Measurements from ENCODE around the gene NCAM2.

Gene NCAM2

GRCh38 chr21:21439761-21440160 lies 441.6 kb downstream of the NCAM2 start:
- DNase-seq (ENCODE audit: low read depth in 2 of 2): no peak

DNA sequence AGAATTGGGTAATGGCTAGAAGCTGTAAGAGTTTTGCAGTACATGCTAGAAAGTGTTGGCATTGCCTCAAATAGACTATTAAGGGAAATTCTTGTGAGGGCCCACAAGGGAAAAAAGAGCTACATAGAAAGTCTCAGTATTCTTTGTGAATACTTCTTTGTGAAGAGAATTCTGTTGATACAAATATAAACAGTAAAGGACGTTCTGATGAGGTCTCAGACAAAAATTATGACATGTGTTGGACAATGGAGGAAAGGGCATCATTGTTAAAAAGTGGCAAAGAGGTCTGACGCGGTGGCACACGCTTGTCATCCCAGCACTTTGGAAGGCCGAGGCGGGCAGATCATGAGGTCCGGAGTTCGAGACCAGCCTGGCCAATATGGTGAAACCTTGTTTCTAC lies 458.9 kb downstream of the NCAM2 start:
- DNase-seq (ENCODE audit: low read depth in 2 of 2): no peak

DNA sequence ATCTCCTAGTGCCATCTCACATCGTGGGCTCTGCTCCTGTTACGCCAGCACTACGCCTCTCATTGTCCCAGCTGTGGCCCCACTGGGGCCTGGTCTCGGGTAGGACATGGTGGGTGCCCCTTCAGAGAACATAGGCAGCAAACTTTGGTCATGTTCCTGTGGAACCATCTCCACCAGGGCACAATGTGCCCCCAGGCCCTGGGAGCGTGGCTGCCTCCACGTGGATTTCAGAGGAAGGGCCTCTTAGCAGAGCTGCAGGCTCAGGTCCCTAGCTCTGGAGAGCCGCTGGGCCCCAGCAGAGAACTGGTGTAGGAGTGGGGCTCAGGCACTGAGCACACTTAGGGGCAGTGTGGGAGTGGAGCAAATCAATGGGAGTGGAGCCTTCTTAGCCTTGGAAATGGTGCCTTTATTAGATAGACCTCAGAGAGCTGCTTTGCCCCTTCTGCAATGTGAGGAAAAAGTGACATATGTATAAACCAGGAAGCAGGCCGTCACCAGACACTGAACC lies 460.0 kb downstream of the NCAM2 start:
- no peak for DNase-seq (ENCODE audit: low read depth in 2 of 2)

DNA sequence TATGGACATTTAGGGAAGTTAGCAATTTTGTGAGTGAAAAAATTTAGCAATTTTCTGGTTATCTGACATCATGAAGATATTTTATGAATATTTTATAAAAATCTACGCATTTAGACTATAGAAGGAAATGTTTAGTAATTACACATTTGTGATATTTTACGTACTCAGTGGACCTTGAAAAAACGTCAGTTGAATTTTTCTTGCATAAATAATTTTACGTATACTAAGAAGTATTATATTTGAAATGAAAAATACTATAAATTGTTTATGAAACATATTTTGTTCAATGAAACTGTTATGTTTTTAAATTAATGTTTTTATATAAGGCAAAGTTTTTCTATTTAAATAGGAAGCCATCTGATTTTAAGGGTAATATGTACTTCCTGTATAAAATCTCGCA lies 462.8 kb downstream of the NCAM2 start:
- no peak for DNase-seq (ENCODE audit: low read depth in 2 of 2)

DNA sequence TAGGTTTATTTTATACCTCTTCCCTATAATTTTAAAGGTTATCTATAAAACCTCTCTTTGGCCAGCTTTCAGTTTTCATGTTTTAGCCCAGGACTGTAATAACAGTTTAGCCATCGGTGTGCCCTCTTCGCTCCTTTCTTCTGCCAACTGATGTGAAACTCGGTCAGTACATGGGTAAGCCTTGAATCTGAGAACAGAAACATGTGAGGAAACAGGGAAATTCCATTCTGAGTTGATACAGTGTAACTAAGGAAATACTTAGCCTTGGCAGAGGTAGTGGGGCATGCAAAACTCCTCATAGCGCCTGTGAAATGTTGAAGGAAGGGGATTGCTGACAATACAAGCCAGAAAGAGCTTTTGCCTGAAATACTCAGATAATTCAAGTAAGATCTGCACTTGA lies 465.2 kb downstream of the NCAM2 start:
- no peak for DNase-seq (ENCODE audit: low read depth in 2 of 2)

- no peak for DNase-seq (ENCODE audit: low read depth in 2 of 2)
Measured at GRCh38 chr21:21464684-21465083, 466.5 kb downstream of the NCAM2 start.

- no peak for DNase-seq (ENCODE audit: low read depth in 2 of 2)
Measured at GRCh38 chr21:21466752-21467151, 468.5 kb downstream of the NCAM2 start.

GRCh38 chr21:21468003-21468402 lies 469.8 kb downstream of the NCAM2 start:
- no peak for DNase-seq (ENCODE audit: low read depth in 2 of 2)

DNA sequence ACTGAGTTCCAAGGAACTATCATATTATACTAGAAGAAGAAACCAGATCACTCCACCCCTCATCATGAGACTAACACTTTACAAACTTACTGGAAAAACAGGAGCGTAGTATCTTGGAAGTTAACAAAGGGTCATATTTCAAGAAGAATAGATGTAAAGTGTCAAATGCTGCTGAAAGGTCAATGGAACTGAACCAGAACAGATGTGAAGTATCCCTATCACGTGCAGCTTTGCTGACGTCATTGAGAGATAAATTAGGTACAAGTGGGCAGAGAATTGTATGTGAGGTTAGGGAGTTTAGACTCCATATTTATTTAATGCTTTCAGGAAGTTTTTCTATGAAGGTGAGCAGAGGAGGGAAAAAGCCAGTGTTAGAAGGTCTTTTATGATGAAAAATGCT lies 483.0 kb downstream of the NCAM2 start:
- no peak for DNase-seq (ENCODE audit: low read depth in 2 of 2)

DNA sequence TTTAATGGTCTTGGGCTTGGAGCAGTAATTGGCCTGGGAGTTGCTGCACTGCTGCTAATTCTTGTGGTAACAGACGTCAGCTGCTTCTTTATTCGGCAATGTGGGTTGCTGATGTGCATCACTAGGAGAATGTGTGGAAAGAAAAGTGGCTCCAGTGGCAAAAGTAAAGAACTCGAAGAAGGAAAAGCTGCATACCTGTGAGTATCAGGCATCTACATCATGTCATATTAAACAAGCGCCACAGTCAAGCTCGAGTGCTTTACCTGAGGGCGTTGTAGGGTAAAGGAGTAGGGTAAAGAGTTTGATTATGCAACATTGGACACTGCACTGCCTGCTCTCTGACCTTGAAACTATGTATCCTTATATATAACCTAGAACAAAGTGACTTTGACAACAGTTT lies 510.6 kb downstream of the NCAM2 start:
- DNase-seq (ENCODE audit: low read depth in 2 of 2): no peak

DNA sequence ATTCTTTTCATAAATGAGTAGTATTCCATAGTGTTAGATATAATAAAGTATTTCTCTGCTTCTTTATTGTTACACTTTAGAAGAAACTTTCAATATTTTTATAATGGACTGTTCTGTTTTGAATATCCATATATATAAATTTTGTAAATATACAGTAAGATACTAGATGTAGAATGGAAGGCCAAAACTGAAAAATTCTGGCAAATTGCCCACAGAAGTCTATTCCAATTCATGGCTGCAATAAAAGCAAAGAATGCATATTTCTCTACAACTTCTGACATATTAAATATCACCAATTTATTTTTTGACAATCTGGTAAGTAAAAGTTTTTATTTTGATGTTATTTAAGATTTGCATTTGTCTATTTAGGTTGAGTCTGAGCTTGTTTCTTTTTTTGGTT lies 532.5 kb downstream of the NCAM2 start:
- no peak for DNase-seq (ENCODE audit: low read depth in 2 of 2)

DNA sequence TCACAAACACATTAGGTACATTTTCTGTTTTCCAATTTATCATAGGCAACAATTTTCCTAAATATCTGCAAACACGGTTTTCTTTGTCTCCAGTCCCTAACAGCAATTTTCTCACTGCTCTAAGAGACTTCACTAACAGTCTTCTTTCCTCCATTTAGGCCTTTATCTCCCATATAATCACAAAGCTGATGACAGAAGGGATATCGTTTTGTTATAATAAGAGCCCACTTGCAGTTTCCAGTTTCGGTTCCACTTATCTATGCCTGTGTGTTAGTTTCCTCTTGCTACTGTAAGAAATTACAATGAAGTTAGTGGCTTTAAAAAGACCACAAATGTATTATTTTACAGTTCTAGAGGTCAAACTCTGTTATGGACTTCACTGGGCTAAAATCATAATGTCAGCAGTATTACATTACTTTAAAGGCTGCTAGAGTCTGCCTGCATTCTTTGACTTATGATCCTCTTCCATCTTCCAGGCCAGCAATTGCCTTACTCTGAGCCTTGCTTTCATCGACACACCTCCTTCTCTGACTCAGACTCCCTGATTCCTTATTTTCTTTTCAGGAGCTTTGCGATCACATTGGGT lies 549.3 kb downstream of the NCAM2 start:
- no peak for DNase-seq (ENCODE audit: low read depth in 2 of 2)

DNA sequence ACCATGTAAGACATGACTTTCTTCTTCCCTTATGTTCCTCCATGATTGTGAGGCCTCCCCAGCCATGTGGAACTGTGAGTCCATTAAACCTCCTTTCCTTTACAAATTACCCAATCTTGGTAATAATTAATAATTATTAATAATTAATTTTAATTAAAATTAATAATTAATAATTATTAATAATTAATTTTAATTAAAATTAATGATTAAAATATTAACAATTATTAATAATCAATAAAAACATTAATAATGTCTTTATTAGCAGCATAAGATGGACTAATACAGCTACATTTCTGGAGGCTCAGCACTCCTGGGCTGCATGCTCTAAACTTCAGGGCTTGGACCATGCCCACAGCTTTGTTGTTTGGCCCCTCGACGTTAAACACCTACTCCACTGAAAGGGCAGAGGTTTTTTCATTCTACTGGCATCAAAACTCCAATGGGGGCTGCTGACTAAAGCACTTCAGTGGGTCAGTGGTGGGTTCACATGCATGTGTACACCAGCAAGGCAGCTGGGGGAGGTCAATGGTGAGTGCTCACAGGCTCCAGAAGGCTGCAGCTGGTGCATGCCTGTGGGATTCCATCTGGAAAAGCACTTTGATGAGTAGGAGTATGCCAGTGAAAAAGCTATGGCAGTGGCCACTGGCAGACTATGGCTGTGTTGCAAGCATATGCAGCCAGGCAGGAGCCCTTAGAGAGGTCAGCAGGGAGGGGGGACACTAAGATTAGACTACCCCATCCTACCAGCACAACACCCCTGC lies 561.3 kb downstream of the NCAM2 start:
- DNase-seq (ENCODE audit: low read depth in 2 of 2): no peak

All from stimulated activated CD8-positive, alpha-beta memory T cell treated with anti-CD3 and anti-CD28 coated beads, Interleukin-7, amount 100 ng/mL, for 1 hour (primary cell).